GM23248 (cell line): ENCODE results near the gene FAM83D. TPM values are rescaled to one million over a fixed set of nuclear protein-coding genes. Genes with fewer than 3 reads are reported as not detected.

Experiments used
- DNase-seq: peaks from one replicate; pipeline ENCODE4 v3.0.0-alpha.2; 2015
- H2AFZ ChIP-seq: fragments of 200-600 bp; sonication (generic); 2 replicates; pipeline ENCODE4 v1.6.1; 2016; ENCODE audit warnings: antibody characterized with exemption
- H3F3A ChIP-seq: fragments of 200-600 bp; sonication (generic); 2 replicates; pipeline ENCODE4 v1.6.1; 2016; ENCODE audit warnings: mild to moderate bottlenecking, antibody characterized with exemption, mixed run types; ENCODE audit not compliant: insufficient read depth
- H3K27ac ChIP-seq: fragments of 200-600 bp; sonication (generic); 2 replicates; pipeline ENCODE4 v1.5.1; 2016; ENCODE audit warnings: mild to moderate bottlenecking
- H3K27me3 ChIP-seq: fragments of 200-600 bp; sonication (generic); replicated peaks from 2 replicates; pipeline ENCODE4 v1.6.1; 2016; ENCODE audit warnings: mild to moderate bottlenecking; ENCODE audit not compliant: insufficient read depth
- H3K36me3 ChIP-seq: fragments of 200-600 bp; sonication (generic); 2 replicates; pipeline ENCODE4 v1.6.1; 2016; ENCODE audit warnings: low read depth, mild to moderate bottlenecking
- H3K4me1 ChIP-seq: fragments of 200-600 bp; sonication (generic); 2 replicates; pipeline ENCODE4 v1.6.1; 2016; ENCODE audit warnings: mild to moderate bottlenecking; ENCODE audit not compliant: insufficient read depth
- H3K4me2 ChIP-seq: fragments of 200-600 bp; sonication (generic); one replicate; pipeline ENCODE4 v1.6.1; 2016; ENCODE audit warnings: mild to moderate bottlenecking; ENCODE audit not compliant: unreplicated experiment
- H3K4me3 ChIP-seq: fragments of 200-600 bp; sonication (generic); 2 replicates; pipeline ENCODE4 v1.5.1; 2016; ENCODE audit warnings: mild to moderate bottlenecking
- H3K79me2 ChIP-seq: fragments of 200-600 bp; sonication (generic); 2 replicates; pipeline ENCODE4 v1.6.1; 2016; ENCODE audit warnings: mild to moderate bottlenecking; ENCODE audit not compliant: insufficient read depth
- H3K9ac ChIP-seq: fragments of 200-600 bp; sonication (generic); 2 replicates; pipeline ENCODE4 v1.6.1; 2016; ENCODE audit warnings: mild to moderate bottlenecking
- H3K9me2 ChIP-seq: fragments of 200-600 bp; sonication (generic); 2 replicates; pipeline ENCODE4 v1.6.1; 2016; ENCODE audit warnings: mixed run types, mild to moderate bottlenecking, moderate library complexity; ENCODE audit not compliant: insufficient read depth
- H3K9me3 ChIP-seq: fragments of 200-600 bp; sonication (generic); one replicate; pipeline ENCODE4 v1.6.1; 2017; ENCODE audit warnings: low read depth
- H4K20me1 ChIP-seq: fragments of 200-600 bp; sonication (generic); 2 replicates; pipeline ENCODE4 v1.6.0; 2016; ENCODE audit not compliant: insufficient read depth
- EZH2 ChIP-seq: fragments of 200-600 bp; sonication (generic); IDR thresholded peaks from 2 replicates; pipeline ENCODE4 v1.6.1; 2018; ENCODE audit warnings: antibody characterized with exemption, mild to moderate bottlenecking; ENCODE audit not compliant: insufficient read depth, poor library complexity, severe bottlenecking
- EZH2phosphoT487 ChIP-seq: fragments of 200-600 bp; sonication (generic); IDR thresholded peaks from 2 replicates; pipeline ENCODE4 v1.6.1; 2018; ENCODE audit warnings: antibody characterized with exemption, moderate library complexity, mild to moderate bottlenecking, low read depth; ENCODE audit not compliant: insufficient read depth
- WGBS, 2 experiments: methylation state at CpG; one replicate each; pipeline ENCODE4 v1.1.6; 2015 to 2017; ENCODE audit warnings: low lambda C conversion rate in 2 of 2, low coverage in 1 of 2; ENCODE audit errors: missing lambda C conversion rate in 2 of 2; 5-methylcytosine and 5-hydroxymethylcytosine counted together
- in situ Hi-C: fragments of 300-500 bp; cut with MboI; formaldehyde crosslinking; loops from 2 replicates; pipeline ENCODE4 v1.15.0; 2020
- polyA plus RNA-seq: library from polyadenylated mRNA; unstranded; fragments of >200 nt; fragmentation: Nextera tagmentation; extraction: Ambion mirVana; gene quantifications from 2 replicates; pipeline ENCODE4 v1.2.1, GENCODE V29; 2016
- total RNA-seq: library from RNA; depleted of rRNA; stranded (reverse); fragments of >200 nt; shearing (Covaris generic); gene quantifications from 2 replicates; pipeline ENCODE4 v1.2.3, GENCODE V29; 2014; rRNA removed

The FAM83D gene, protein sequence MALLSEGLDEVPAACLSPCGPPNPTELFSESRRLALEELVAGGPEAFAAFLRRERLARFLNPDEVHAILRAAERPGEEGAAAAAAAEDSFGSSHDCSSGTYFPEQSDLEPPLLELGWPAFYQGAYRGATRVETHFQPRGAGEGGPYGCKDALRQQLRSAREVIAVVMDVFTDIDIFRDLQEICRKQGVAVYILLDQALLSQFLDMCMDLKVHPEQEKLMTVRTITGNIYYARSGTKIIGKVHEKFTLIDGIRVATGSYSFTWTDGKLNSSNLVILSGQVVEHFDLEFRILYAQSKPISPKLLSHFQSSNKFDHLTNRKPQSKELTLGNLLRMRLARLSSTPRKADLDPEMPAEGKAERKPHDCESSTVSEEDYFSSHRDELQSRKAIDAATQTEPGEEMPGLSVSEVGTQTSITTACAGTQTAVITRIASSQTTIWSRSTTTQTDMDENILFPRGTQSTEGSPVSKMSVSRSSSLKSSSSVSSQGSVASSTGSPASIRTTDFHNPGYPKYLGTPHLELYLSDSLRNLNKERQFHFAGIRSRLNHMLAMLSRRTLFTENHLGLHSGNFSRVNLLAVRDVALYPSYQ
- total RNA-seq: 18.2 and 19.0 TPM in 2 replicates
- polyA plus RNA-seq: 11.4 and 13.1 TPM in 2 replicates

- peak; percentile 99 for DNase-seq
- Histone ChIP-seq H3K9me2 (no peaks in the 10 kb centered on the region), H3K27ac (no peak within 1 kb of the TSS), H3K9me3 (no peaks in the 10 kb centered on the region), H2AFZ (peak within 1 kb of the TSS; percentile 73), H3K9ac (peak within 1 kb of the TSS; percentile 72), H3K27me3 (0 out of 2 replicates have a peak, but pooled peaks cover 6% of the 10 kb centered on the region), H3K79me2 (peaks cover 47% of the 10 kb centered on the region), H3K4me1 (no peaks in the 10 kb centered on the region), H3K4me2 (peak within 1 kb of the TSS; percentile 82), H3K36me3 (no peaks in the 10 kb centered on the region), H3K4me3 (peak within 1 kb of the TSS; percentile 76), H3F3A (no peaks in the 10 kb centered on the region), H4K20me1 (no peaks in the 10 kb centered on the region)
- 1 to 2% methylated on average over 43 to 48 of the region's 95 CpGs for whole genome bisulfite sequencing, 2 experiments
- TF ChIP-seq EZH2phosphoT487: no peak
- TF ChIP-seq EZH2: no peak
- in situ Hi-C loops: no loop called here
Measured at GRCh38 chr20:38926142-38926933, at the start of gene FAM83D. Gene FAM83D, plus strand, starts transcription at chr20:38926417. Its CDS starts 26 bp downstream, at chr20:38926443.

GRCh38 chr20:38877483-38877882, 48.7 kb upstream of the FAM83D start:
- H4K20me1 ChIP-seq: no peaks in the 10 kb centered on the region
- H3K27ac ChIP-seq: no peak overlapping the region
- no peak overlapping the region for H3K4me2 ChIP-seq
- H3K79me2 ChIP-seq: no peaks in the 10 kb centered on the region
- no peaks in the 10 kb centered on the region for H3K36me3 ChIP-seq
- WGBS, 2 experiments: 67 to 68% methylated on average over 6 of the region's 6 CpGs
- peaks cover 28% of the 10 kb centered on the region for H3K27me3 ChIP-seq
- H3K4me1 ChIP-seq: no peaks in the 10 kb centered on the region
- no peak overlapping the region for H3K9ac ChIP-seq
- no peak overlapping the region for H2AFZ ChIP-seq
- H3F3A ChIP-seq: no peaks in the 10 kb centered on the region
- DNase-seq: no peak
- no peak overlapping the region for H3K4me3 ChIP-seq
- in situ Hi-C loops: no loop called here
- H3K9me3 ChIP-seq: no peaks in the 10 kb centered on the region
- H3K9me2 ChIP-seq: no peaks in the 10 kb centered on the region
- TF ChIP-seq EZH2: no peak
- no peak for TF ChIP-seq EZH2phosphoT487

- no peak overlapping the region for H3K4me3 ChIP-seq
- no peaks in the 10 kb centered on the region for H3K9me3 ChIP-seq
- H3K79me2 ChIP-seq: no peaks in the 10 kb centered on the region
- in situ Hi-C loops: no loop called here
- no peaks in the 10 kb centered on the region for H3K36me3 ChIP-seq
- H2AFZ ChIP-seq: no peak overlapping the region
- H3K27ac ChIP-seq: no peak overlapping the region
- H3F3A ChIP-seq: no peaks in the 10 kb centered on the region
- no peak overlapping the region for H3K4me2 ChIP-seq
- 14 to 17% methylated on average over 9 of the region's 9 CpGs for WGBS, 2 experiments
- DNase-seq: peak; percentile 61
- H4K20me1 ChIP-seq: no peaks in the 10 kb centered on the region
- H3K4me1 ChIP-seq: no peaks in the 10 kb centered on the region
- peaks cover 36% of the 10 kb centered on the region for H3K27me3 ChIP-seq
- no peaks in the 10 kb centered on the region for H3K9me2 ChIP-seq
- TF ChIP-seq EZH2phosphoT487 (no peak), EZH2 (no peak)
- H3K9ac ChIP-seq: no peak overlapping the region
Measured at GRCh38 chr20:38878866-38879265, 47.4 kb upstream of the FAM83D start.

- H3F3A ChIP-seq: no peaks in the 10 kb centered on the region
- no peak for DNase-seq
- no peak overlapping the region for H2AFZ ChIP-seq
- no peak overlapping the region for H3K4me2 ChIP-seq
- no peaks in the 10 kb centered on the region for H3K79me2 ChIP-seq
- H4K20me1 ChIP-seq: no peaks in the 10 kb centered on the region
- no peak overlapping the region for H3K27ac ChIP-seq
- no peaks in the 10 kb centered on the region for H3K4me1 ChIP-seq
- H3K36me3 ChIP-seq: no peaks in the 10 kb centered on the region
- 52% methylated on average over 14 of the region's 14 CpGs for WGBS, 2 experiments
- H3K27me3 ChIP-seq: peaks cover 34% of the 10 kb centered on the region
- H3K4me3 ChIP-seq: no peak overlapping the region
- in situ Hi-C loops: no loop called here
- no peaks in the 10 kb centered on the region for H3K9me2 ChIP-seq
- H3K9ac ChIP-seq: no peak overlapping the region
- TF ChIP-seq EZH2 (no peak), EZH2phosphoT487 (no peak)
- H3K9me3 ChIP-seq: no peaks in the 10 kb centered on the region
Measured at GRCh38 chr20:38880952-38881735, 45.1 kb upstream of the FAM83D start.
